HFF-Myc (cell line): ENCODE measurements around the gene MTRFR.

Source experiments
- DNase-seq: peaks from one replicate; pipeline ENCODE4 v3.0.0-alpha.2; 2011; ENCODE audit warnings: low read depth; ENCODE audit errors: extremely low read depth
- H3K4me3 ChIP-seq: replicated peaks from 2 replicates; pipeline ENCODE4 v1.5.1; 2011; ENCODE audit warnings: low read depth, mild to moderate bottlenecking, control low read depth, low read length
- CTCF ChIP-seq: IDR thresholded peaks from 2 replicates; pipeline ENCODE4 v1.5.1; 2012; ENCODE audit warnings: mild to moderate bottlenecking, low read depth, low read length, control low read depth; ENCODE audit errors: missing control alignments

Gene MTRFR

DNA sequence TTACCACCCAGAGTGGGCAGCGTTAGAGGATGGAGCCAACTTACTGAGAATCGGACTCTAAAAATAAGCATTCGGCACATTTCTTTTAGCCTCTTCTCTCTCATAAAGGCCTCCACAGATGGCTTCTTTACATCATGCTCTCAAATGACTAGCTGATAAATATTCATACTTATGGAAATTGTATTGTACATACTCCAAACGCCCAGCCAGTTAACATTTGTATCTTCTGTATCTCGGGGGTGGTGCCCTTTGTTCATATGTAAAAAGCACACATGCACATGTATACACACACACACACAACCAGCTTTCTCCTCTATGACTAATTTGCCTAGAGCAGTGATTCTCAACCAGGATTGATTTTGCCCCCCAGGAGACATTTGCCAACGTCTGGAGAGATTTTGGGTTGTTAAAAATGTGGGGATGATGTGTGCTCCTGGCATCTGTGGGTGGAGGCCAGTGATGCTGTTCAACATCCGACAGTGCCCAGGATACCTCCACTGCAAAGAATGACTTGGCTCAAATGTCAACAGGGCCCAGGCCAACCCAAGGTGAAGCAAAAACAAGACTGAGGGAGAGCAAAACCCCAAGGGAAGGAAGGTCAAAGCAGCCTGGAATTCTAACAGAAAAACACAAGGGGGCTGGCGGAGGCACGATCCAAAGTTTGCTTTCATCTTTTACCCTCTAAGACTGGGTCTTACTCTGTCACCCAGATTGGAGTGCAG is 53.6 kb downstream of the MTRFR start:
- no peak overlapping the region for H3K4me3 ChIP-seq

GRCh38 chr12:123288751-123289346 is 55.6 kb downstream of the MTRFR start:
- no peak for DNase-seq
- no peak overlapping the region for H3K4me3 ChIP-seq
- TF ChIP-seq CTCF = no peak

More for the DNA sequence above, 53.6 kb downstream of the MTRFR start:
- TF ChIP-seq CTCF = no peak
- no peak for DNase-seq

DNA sequence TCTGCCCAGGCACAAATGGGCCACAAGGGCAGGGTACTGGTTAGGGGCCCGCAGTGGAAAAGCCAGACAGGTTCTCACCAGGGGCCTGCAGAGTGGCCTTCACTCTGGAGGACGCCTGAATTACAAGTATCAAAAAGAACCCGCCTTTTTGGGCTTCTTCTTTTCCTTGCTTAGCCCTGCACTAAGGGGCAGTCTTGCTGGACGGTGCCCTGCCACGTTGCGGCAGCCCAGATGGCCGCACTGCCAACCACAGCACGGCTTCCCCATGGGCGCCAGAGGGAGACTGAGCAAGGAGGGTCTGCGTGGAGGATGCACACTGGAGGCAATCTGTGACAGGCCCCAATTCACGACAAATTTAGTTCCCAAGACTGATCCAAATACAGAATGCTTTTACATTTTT is 56.7 kb downstream of the MTRFR start:
- H3K4me3 ChIP-seq = no peak overlapping the region
- TF ChIP-seq CTCF = no peak
- DNase-seq = no peak

GRCh38 chr12:123293178-123293760 is 60.0 kb downstream of the MTRFR start:
- no peak for DNase-seq
- TF ChIP-seq CTCF = no peak
- H3K4me3 ChIP-seq = no peak overlapping the region

DNA sequence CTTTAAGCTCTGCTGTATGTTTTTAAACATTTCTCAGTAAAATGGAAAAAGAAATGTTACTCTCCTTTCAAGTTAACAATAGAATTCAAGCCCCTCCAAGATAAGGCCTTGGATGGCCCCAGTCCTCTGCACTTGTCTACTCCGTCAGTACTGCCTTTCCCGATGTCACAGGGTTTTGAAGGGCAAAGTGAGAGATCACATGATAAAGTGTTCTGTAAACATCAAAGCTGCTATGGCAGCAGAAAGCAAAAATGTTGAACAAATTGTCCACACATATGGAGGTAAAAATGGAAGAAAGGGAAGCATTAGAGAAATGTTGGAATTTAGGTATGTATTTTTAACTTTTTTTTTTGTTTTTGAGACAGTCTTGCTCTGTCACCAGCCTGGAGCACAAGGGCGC is 71.9 kb downstream of the MTRFR start:
- H3K4me3 ChIP-seq = no peak overlapping the region
- no peak for TF ChIP-seq CTCF
- no peak for DNase-seq

DNA sequence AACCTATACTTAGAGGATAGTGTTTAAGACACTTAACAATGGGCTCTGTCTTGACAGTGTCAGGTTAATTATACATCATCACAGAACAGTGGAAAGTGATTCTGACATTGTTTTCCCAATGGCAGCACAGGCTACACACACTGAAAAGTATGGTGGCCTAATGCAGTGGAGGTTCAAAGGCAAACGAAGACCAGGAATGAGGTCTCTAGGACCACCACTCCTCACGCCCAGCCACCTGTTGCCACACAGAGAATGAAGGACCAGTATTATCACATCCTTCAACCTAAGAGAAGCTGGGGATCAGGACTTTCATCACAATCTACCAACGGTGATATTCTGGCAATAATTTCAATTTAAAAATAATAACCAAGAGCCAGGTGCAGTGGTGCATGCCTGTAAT is 73.0 kb downstream of the MTRFR start:
- no peak overlapping the region for H3K4me3 ChIP-seq
- no peak for DNase-seq
- TF ChIP-seq CTCF = no peak
